ENCODE data around the gene TMEM82. TPM values are rescaled to one million over a fixed set of nuclear protein-coding genes. Genes with fewer than 3 reads are reported as not detected.

Gene TMEM82
- total RNA-seq, 1 donor from 2014 or later: not detected

DNA sequence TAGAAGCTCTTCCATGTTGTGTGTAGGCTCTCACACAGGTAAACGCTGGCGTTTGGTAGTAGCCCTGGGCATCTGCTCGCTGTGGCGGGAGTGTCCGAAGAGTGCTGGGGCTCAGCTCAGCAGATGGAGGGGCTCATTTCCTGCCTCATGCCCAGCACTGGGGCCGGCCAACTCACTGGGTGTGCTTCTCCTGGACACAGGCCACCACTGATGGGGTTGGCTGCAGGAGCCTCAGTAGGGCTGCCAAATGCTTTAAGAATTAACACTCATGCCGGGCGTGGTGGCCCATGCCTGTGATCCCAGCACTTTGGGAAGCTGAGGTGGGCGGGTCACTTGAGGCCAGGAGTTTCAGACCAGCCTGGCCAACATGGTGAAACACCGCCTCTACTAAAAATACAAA lies 44.3 kb downstream of the TMEM82 start:
- no peak overlapping the region for H3K27ac Mint-ChIP-seq
- intact Hi-C loops (cut with micrococcal nuclease): no loop called here
- no peaks in the 10 kb centered on the region for H3K36me3 Mint-ChIP-seq (ENCODE audit: low read depth)
- no peaks in the 10 kb centered on the region for H3K9me3 Mint-ChIP-seq
- no peaks in the 10 kb centered on the region for H3K4me1 Mint-ChIP-seq
- H3K4me3 Mint-ChIP-seq: no peak overlapping the region
- H3K27me3 Mint-ChIP-seq: peaks cover 5% of the 10 kb centered on the region
- DNase-seq: no peak

DNA sequence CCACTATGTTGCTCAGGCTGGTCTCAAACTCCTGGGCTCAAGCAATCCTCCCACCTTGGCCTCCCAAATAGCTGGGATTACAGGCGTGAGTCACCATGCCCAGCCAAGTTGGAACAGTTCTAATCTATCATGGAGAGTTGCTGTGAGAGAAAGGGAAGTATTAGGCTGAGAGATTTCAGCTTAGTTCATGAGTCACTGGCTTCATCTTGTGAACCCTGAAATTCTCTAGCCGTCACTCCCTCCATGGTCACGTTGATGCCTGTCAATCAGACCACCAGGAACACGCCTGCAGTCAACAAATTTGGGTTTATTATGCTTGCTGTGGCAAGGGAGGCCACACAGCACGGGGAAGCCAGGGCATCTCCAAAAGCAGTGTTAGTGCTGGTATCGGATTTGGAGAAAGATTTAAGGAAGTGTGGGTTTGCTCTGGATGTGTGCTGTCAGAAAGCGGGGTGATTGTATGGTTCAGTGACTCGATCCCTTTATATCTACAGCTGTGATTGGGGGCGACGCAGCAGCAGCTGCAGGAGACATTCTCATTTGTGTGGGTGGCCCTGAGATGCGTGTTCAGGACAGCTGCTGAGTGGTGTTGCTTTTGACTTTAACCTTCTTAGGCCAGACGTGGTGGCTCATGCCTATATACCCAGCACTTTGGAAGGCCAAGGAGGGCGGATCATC lies 46.5 kb downstream of the TMEM82 start:
- no peak for DNase-seq
- H3K27ac Mint-ChIP-seq: no peak overlapping the region
- peaks cover 5% of the 10 kb centered on the region for H3K27me3 Mint-ChIP-seq
- peaks cover 2% of the 10 kb centered on the region for H3K4me1 Mint-ChIP-seq
- intact Hi-C loops (cut with micrococcal nuclease): no loop called here
- H3K36me3 Mint-ChIP-seq (ENCODE audit: low read depth): no peaks in the 10 kb centered on the region
- H3K9me3 Mint-ChIP-seq: no peaks in the 10 kb centered on the region
- H3K4me3 Mint-ChIP-seq: no peak overlapping the region

DNA sequence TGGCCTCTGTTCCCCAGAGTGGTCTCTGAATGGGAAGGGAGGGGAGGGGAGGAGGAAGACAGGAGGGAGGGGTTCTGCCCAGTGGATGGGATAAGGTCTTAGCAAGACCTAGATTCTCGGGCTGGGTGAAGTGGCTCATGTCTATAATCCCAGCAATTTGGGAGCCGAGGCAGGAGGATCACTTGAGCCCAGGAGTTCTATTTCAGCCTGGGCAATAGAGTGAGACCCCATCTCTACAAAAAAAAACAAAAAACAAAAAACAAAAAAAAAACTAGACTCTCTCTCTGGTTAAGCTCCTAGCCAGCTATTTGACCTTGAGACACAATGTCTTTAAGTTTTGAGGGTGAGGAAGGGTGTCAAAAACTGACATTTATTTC lies 53.8 kb downstream of the TMEM82 start:
- intact Hi-C loops (cut with micrococcal nuclease): no loop called here
- Mint-ChIP-seq H3K9me3 (no peaks in the 10 kb centered on the region), H3K27me3 (peaks cover 2% of the 10 kb centered on the region), H3K4me3 (no peak overlapping the region), H3K27ac (no peak overlapping the region), H3K36me3 (ENCODE audit: low read depth) (no peaks in the 10 kb centered on the region), H3K4me1 (peaks cover 11% of the 10 kb centered on the region)
- no peak for DNase-seq

Other genes starting within 250 kb of the TMEM82 start
- 15.7 and 17.3 TPM in 2 replicates for gene CASP9, start 218.3 kb upstream of the TMEM82 start, total RNA-seq
- 15.4 and 16.3 TPM in 2 replicates for gene DNAJC16, start 215.7 kb upstream of the TMEM82 start, total RNA-seq
- 31.0 and 31.5 TPM in 2 replicates for gene AGMAT, start 157.4 kb upstream of the TMEM82 start, total RNA-seq
- gene DDI2, start 125.0 kb upstream of the TMEM82 start, total RNA-seq: 50.5 and 53.0 TPM in 2 replicates
- gene PLEKHM2, start 58.2 kb upstream of the TMEM82 start, total RNA-seq: 59.9 and 60.3 TPM in 2 replicates
- 1.4 and 1.5 TPM in 2 replicates for gene SLC25A34, start 6.2 kb upstream of the TMEM82 start, total RNA-seq
- gene FBLIM1, start 16.3 kb downstream of the TMEM82 start, total RNA-seq: not detected in 2 replicates
- 1.5 TPM in 2 replicates for gene UQCRHL, start 65.2 kb downstream of the TMEM82 start, total RNA-seq
- gene SPEN, start 105.2 kb downstream of the TMEM82 start, total RNA-seq: 89.1 and 94.1 TPM in 2 replicates
- gene ZBTB17, start 233.6 kb downstream of the TMEM82 start, total RNA-seq: 60.9 and 63.9 TPM in 2 replicates